Ovary (tissue), 3 donors: ENCODE measurements around the gene INPP5A.

ENCODE experiments used
- POLR2A ChIP-seq: fragments of 450-650 bp; IDR thresholded peaks from one replicate; pipeline ENCODE4 v1.6.1; 2017; ENCODE audit warnings: antibody characterized with exemption, mild to moderate bottlenecking, moderate library complexity
- TF ChIP-seq, protein P1 (sequence below), 3 donors: fragments of 450-650 bp in 2 of 3; fragments of 200-600 bp in 1 of 3; IDR thresholded peaks; one replicate each; pipeline versions ENCODE4 v1.5.1 to v1.8.0; 2016 to 2022; ENCODE audit warnings: antibody characterized with exemption in 3 of 3, mild to moderate bottlenecking in 1 of 3
- donor health status: DM: no; HTN: no; CAD: no.

DNA sequence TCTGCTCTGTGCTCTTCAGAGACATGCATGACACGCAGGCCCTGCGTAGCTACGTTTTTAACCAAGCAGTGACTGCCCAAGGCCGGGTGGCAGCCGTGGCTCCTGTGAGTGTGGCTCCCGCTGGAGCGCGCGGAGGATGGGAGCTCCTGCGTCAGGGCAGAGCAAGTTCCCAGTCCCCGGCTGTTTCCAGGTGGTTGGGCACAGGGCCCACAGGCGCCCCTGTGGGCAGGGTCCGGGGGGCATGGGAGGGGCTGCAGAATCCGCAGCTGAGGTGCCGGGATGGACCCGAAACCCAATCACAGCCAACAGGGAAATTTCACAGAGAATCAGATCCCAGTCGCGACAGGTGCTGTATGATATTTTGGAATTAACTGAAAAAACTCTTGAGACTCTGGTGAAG lies 238.6 kb downstream of the INPP5A start:
- TF ChIP-seq, protein P1, sequence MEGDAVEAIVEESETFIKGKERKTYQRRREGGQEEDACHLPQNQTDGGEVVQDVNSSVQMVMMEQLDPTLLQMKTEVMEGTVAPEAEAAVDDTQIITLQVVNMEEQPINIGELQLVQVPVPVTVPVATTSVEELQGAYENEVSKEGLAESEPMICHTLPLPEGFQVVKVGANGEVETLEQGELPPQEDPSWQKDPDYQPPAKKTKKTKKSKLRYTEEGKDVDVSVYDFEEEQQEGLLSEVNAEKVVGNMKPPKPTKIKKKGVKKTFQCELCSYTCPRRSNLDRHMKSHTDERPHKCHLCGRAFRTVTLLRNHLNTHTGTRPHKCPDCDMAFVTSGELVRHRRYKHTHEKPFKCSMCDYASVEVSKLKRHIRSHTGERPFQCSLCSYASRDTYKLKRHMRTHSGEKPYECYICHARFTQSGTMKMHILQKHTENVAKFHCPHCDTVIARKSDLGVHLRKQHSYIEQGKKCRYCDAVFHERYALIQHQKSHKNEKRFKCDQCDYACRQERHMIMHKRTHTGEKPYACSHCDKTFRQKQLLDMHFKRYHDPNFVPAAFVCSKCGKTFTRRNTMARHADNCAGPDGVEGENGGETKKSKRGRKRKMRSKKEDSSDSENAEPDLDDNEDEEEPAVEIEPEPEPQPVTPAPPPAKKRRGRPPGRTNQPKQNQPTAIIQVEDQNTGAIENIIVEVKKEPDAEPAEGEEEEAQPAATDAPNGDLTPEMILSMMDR (IDR thresholded peaks at IDR 0.05) = no peak
- no peak for TF ChIP-seq POLR2A
